Activated T-helper 1 cell treated with Interleukin-2 at 50 U/mL for 16 hours (primary cell): ENCODE data around the gene RAPGEF5.

ENCODE experiments used
- DNase-seq: peaks from one replicate; pipeline ENCODE4 v3.0.0-alpha.2; 2020; ENCODE audit warnings: low read depth

RAPGEF5 gene

GRCh38 chr7:22302951-22303423, 54.0 kb downstream of the RAPGEF5 start:
- no peak for DNase-seq

DNA sequence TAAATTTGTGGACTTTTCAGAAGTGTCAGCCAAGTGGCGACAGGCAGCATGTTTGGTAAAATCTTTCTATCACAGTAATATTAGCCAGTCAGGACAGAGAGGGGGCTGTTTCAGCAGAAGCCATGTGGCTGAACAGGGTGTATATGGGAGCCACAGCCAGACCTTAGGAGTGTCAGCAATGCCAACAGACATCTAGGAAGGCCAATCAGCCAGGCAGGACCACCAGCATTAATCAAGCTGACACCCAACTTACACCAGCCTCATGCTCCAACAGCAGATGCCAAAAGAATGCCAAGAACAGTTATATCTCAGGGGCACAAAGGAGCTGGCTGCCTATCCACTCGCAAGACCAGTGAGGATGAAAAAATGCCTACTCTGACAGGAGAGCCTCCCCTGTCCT, 54.8 kb downstream of the RAPGEF5 start:
- DNase-seq, result no peak

DNA sequence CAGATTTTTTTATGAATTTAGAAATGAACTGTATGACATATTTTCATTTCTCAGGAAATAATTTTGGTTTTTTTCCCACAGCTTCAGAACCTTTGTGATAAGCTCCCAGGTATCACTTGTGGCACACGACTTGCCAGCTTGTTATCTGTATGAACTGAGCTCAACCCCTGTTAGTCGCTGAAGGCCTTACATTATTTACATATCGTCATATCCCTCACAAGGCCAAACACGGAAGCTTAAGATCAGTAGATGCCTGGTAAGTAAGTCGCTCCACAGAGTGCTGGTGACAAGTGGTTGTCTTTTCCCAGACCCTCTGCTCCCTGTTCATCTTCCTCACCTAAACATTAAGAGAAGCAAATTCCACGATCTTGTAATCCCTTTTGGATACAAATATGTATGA, 55.2 kb downstream of the RAPGEF5 start:
- no peak for DNase-seq

DNA sequence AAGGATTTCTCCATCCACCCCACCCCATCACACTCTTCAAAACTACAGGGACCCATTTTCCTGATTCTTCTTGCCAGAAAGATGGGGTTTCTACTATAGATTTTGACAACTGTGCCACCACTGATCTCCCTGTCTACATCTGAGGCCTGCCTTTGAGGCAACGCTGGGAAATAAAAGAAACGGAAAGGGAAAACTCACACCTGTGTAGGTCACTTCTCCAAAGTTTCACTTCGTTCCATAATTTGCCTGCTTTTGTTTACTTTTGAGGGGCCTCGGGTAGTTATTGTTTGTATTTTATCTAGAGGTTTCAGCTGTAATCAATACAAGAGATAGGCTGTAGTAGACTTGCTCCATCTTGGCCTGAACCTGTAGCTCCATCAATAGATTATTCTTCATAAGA, 56.1 kb downstream of the RAPGEF5 start:
- DNase-seq, result no peak

DNA sequence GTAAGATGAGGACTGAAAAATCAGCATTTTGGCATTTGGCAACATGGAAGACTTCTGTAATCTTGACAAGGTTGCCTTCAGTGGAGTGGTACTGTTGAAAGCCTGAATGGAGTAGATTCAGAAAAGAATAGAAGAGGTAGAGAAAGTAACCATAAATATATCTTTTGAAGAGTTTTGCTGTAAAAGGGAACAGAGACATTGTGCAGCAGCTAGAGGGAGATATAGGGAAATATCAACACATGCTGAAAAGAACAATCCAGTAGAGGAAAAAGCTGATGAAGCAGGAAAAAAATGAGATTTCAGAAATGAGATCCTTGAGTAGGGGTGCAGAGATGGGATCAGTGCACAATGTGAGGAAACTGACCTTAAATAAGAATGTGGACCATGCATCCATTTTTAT, 60.0 kb downstream of the RAPGEF5 start:
- no peak for DNase-seq

GRCh38 chr7:22296265-22296566, 60.7 kb downstream of the RAPGEF5 start:
- DNase-seq, result no peak

DNA sequence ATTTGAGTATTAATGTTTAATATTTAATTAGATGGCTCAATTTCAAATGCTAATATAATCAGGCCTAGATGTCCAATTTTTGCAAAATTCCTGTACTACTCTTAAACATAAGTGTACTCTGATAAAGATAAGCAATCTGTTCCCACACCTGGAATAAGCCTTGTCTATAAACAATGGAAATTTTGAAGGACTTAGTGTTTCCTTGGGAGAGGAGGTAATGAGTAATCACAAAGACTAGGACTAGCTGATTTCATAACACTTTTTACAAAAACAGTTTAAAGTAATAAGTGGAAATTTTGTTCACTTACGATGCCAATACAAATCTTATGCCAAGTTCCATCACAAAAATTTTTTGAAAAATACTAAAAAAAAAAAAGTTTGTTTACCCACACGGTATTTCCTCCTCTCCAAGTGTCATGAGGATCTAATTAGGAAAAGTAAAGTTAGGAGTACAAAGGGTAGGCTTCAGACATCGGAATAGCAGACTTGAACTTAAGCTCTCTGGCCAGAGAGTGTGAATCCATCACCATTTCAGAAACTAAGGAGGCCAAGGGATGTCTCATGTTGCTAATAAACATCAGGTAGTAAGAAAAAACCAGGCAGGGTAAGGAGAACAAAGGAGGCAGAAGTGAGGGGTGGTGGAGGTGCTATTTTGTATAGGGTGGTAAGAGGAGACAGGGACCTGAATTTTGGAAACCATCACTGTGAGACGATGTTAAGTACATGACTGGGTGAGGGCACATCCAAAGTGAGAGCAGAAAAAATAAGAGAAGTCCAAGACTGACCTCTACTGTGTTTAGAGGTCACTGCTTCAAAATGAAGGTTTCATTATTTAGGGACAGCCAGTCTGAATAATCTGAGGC, 61.3 kb downstream of the RAPGEF5 start:
- no peak for DNase-seq

DNA sequence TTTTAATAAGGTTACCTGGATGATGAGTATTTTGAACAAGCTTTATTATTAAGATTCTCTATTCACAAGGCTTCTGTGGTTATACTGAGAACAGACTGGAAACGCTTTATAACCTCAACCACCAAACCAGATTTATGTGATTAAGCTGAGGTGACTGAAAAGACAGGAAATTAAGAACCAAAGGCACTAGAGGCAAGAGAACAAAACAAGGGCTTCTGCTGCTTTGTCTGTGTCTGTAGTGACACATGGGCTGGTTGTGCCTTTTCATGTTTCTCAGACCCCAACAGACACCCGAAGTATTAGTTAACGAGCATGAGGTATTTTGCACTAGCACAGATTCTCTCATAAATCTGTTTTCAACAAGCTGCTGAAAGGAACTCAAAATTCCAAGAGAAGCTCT, 64.4 kb downstream of the RAPGEF5 start:
- no peak for DNase-seq

GRCh38 chr7:22291977-22292376, 65.0 kb downstream of the RAPGEF5 start:
- no peak for DNase-seq

DNA sequence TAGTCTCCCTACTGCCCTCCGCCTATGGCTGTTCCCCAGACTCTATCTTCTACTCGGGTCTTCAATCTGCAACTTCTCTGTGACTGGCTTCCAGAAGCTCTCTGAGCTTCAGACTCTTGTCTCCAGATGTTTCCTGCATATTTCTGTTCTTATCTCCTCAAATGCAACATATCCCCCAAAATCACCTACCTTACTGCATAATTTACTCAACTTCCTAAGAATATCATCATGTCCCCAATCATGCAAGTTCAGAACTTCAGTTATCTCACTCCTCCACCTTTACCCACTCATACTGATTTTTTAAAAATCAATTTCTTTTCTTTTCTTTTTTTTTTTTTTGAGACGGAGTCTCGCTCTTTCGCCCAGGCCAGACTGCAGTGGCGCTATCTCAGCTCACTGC, 68.8 kb downstream of the RAPGEF5 start:
- no peak for DNase-seq

GRCh38 chr7:22287412-22287811, 69.5 kb downstream of the RAPGEF5 start:
- DNase-seq, result no peak

DNA sequence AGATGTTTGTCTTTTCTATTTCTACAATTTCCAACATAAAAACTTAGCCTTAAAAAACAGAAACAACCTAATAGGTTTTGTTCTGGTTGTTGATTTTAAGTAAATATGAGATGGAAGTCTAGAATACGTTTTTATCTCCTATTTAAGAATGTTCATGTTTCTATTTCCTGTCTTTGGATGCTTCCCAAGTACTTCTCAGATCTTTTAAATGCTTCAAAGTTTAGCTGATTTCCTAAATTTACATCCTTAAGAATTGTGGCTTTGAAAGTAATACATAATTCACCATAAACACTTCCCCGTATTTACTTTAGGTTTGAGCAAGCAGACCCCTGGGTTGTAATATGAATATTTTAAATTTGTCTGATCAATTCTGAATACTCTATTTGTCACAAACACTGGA, 70.5 kb downstream of the RAPGEF5 start:
- DNase-seq, result no peak

DNA sequence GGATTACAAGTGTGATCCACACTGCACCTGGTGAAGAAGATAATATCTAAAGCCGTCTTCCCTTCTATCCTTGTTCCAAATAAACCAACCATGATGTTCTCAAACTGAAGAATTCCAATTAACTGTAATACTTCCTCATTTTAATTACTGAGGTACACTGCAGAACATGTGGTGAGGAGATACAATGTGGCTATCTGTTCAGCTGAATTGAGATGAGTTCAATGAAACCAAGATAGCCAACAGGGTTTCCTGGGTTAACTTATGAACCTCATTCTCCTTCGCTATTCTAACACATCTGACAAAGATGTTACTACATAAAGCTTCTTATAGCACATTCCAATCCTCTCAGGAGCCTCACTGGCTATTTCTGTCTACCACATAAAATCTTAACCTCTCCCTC, 75.5 kb downstream of the RAPGEF5 start:
- DNase-seq, result no peak

DNA sequence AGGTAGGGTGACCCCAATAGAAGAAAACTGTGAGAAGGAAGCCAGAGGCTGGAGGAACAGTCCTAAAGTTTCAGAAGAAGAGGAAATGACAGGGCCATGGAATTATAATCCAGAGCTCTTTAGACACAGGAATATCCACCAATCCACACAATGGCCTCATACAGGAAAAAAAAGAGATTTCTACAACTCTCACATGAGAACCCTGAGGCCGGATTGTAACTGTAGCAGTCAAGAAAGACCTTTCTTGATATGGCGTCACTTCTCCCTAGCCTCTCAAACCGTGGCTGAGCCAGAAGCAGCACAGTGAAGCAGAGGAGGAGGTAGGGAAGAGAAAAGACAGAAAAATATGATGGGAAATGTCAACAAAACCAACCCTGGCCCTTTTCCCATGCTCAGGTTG, 76.9 kb downstream of the RAPGEF5 start:
- no peak for DNase-seq

GRCh38 chr7:22278660-22279059, 78.3 kb downstream of the RAPGEF5 start:
- no peak for DNase-seq

GRCh38 chr7:22277375-22277774, 79.6 kb downstream of the RAPGEF5 start:
- DNase-seq, result no peak

DNA sequence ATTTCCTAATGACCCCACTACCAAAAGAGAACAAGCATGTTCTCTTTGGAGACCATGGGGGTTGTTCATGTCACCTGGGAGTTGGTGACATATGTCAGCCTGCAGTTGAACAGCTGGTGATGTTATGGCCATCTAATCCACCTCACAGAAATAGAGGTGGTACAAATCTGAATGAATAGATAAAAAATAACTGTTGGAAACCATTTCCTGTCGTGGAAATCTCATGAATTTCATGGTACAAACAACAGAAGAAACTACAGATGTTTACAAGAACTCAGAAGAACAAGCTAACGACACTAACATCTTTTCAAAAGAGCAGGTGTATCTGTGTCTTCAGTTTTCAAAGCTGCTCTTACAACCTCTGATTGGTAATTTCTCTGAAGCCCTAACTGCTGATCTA, 81.3 kb downstream of the RAPGEF5 start:
- no peak for DNase-seq

DNA sequence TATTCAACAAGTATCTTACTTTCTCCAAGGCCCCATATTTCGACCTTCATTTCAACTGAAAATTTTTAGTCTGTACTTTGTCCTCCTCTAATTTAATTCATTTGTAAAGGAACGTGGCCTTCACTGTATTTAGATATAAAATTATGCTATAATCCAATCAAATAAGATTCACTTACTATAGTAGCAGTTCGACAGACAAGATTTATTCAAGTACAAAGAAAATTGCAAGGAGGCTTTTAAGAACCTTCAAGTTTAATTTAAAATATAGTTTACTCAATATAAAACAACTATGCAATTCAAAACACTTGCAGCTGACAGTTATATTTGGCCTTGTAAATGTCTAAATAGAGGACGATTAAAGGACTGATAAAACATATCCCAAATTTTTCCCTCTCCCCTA, 85.6 kb downstream of the RAPGEF5 start:
- DNase-seq, result no peak

- DNase-seq, result no peak
Measured at GRCh38 chr7:22270371-22270770, 86.6 kb downstream of the RAPGEF5 start.

GRCh38 chr7:22269963-22270362, 87.0 kb downstream of the RAPGEF5 start:
- no peak for DNase-seq

GRCh38 chr7:22268884-22269421, 88.0 kb downstream of the RAPGEF5 start:
- no peak for DNase-seq

DNA sequence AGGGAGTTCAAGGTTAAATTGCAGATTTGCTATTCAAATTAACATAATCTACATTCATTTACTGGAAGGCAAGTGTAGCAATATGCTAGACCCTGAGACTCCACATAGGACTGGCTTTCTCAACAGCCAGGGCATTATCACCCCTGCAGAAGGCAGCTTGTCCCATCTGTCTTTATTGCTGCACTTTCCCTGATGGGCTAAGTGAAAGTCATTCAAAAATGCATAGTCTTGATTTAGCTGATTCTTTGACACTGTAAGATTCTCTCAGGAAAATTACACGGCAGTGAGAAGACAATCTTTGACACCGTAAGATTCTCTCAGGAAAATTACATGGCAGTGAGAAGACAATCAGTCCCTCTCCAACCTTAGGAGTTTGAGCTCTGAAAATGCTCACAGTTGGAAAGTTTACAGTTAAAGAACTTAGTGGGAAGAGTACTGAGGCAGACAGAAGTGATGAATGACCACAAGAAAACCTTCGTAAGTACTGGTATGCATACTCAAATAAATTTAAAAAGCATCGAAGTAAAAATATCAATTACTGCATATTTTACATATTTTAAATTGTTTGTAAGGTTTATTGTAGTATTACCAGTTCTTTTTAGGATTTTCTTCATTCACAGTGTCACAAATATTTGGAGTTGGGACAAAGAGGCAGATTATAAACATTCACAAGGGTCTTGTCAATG, 88.9 kb downstream of the RAPGEF5 start:
- no peak for DNase-seq

GRCh38 chr7:22262538-22262937, 94.4 kb downstream of the RAPGEF5 start:
- no peak for DNase-seq
